DND-41 (cell line): ENCODE measurements around the gene SMURF1.

ENCODE experiments used
- ATAC-seq: fragments of 200-7000 bp; cut with Tn5 transposase; 3 replicates; pipeline ENCODE4 v1.9.1; 2021; ENCODE audit warnings: low read depth; ENCODE audit not compliant: insufficient read depth
- DNase-seq: peaks from one replicate; pipeline ENCODE4 v3.0.0-alpha.2; 2020
- H2AFZ ChIP-seq: 2 replicates; pipeline ENCODE4 v1.6.0; 2012; ENCODE audit warnings: low read depth, low read length
- H3K27ac ChIP-seq: 2 replicates; pipeline ENCODE4 v1.5.1; 2012; ENCODE audit warnings: low read length, inconsistent platforms
- H3K27me3 ChIP-seq: fragments of 200-600 bp; sonication (generic); 2 replicates; pipeline ENCODE4 v1.6.0; 2012; ENCODE audit warnings: low read length, mild to moderate bottlenecking, inconsistent platforms; ENCODE audit not compliant: insufficient read depth, poor library complexity
- H3K36me3 ChIP-seq: 2 replicates; pipeline ENCODE4 v1.5.1; 2012; ENCODE audit warnings: low read length, inconsistent platforms; ENCODE audit not compliant: insufficient read depth
- H3K4me1 ChIP-seq: 2 replicates; pipeline ENCODE4 v1.5.1; 2012; ENCODE audit warnings: mild to moderate bottlenecking, low read length; ENCODE audit not compliant: insufficient read depth
- H3K4me2 ChIP-seq: 2 replicates; pipeline ENCODE4 v1.6.0; 2012; ENCODE audit warnings: mild to moderate bottlenecking, moderate library complexity, low read length, inconsistent platforms; ENCODE audit not compliant: insufficient read depth
- H3K4me3 ChIP-seq, 2 experiments: fragments of 200-600 bp in 1 of 2; shearing (Covaris generic) in 1 of 2; 2 replicates each; pipeline ENCODE4 v1.5.1; 2012 to 2016; ENCODE audit warnings: inconsistent platforms in 2 of 2, low read length in 2 of 2, mild to moderate bottlenecking in 2 of 2, low read depth in 1 of 2, moderate library complexity in 1 of 2
- H3K79me2 ChIP-seq: 2 replicates; pipeline ENCODE4 v1.6.0; 2012; ENCODE audit warnings: low read length, inconsistent platforms; ENCODE audit not compliant: insufficient read depth
- H3K9ac ChIP-seq: 2 replicates; pipeline ENCODE4 v1.6.0; 2012; ENCODE audit warnings: low read depth, mild to moderate bottlenecking, inconsistent platforms, low read length, moderate library complexity
- H3K9me3 ChIP-seq: 2 replicates; pipeline ENCODE4 v1.5.1; 2012; ENCODE audit warnings: low read length, moderate library complexity, mild to moderate bottlenecking, inconsistent platforms; ENCODE audit not compliant: insufficient read depth, severe bottlenecking
- H4K20me1 ChIP-seq: 2 replicates; pipeline ENCODE4 v1.6.0; 2012; ENCODE audit warnings: low read length; ENCODE audit not compliant: insufficient read depth
- EZH2 ChIP-seq: IDR thresholded peaks from 3 replicates; pipeline ENCODE4 v1.6.1; 2012; ENCODE audit warnings: borderline replicate concordance, low read depth, mild to moderate bottlenecking, moderate library complexity, low read length, inconsistent platforms; ENCODE audit not compliant: severe bottlenecking
- TF ChIP-seq, protein P1 (sequence below): IDR thresholded peaks from 2 replicates; pipeline ENCODE4 v1.5.1; 2012; ENCODE audit warnings: borderline replicate concordance, low read length, moderate library complexity, mild to moderate bottlenecking; ENCODE audit not compliant: poor library complexity, severe bottlenecking; ENCODE audit errors: extremely low read depth

Gene SMURF1

DNA sequence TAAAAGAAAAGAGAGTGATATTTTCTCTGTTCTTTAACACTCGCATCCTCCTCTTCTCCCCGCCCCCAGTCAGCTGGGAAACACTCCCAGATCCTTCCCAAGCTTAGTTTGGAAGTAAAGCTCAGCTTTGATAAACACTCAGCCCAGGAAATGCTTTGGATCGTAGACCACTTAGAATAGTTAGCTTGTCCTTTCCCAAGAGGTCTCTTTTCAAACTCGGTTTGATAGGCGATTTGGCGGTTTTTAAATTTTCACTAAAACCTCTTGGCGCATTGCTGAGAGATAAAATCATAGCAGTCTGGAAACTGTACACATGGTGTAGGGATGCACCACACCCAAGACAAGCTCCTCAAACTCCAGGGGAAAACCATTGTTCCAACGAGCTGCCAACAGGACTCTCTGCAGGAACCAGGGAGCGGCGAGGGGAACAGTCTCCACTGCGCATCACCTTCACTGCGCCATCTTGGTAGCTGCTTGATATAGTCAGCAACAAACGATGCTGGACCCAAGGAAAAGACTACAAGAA lies 22.3 kb downstream of the SMURF1 start:
- Histone ChIP-seq H3K4me2 (no peak overlapping the region), H3K36me3 (peaks cover 6% of the 10 kb centered on the region; the same call in 1 of the 2 replicates)

DNA sequence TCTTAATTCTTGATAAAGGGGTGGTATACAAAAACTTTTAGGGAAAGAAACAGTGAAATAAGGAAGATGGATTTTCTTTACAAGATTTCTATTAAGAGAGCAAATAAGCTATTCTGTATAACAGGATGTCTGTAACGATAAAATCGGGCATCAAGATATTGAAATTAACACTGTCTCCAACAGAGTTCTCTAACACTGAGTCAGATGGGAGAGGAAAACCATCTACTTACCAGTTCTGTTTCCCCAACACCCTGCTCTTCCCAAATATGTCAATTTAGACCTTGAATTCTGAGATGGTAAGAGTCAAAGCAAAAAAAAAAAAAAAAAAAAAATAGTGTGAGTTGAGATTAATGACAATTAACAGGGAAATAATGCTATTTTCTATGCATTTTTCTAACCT lies 23.0 kb downstream of the SMURF1 start:
- H3K36me3 ChIP-seq, result peaks cover 6% of the 10 kb centered on the region; the same call in 1 of the 2 replicates
- H3K27me3 ChIP-seq, result no peaks in the 10 kb centered on the region
- H3K27ac ChIP-seq, result no peak overlapping the region
- DNase-seq (no peak), ATAC-seq (no peak)
- no peak overlapping the region for H3K9ac ChIP-seq
- H3K4me1 ChIP-seq, result no peaks in the 10 kb centered on the region
- H4K20me1 ChIP-seq, result peaks cover 52% of the 10 kb centered on the region
- H2AFZ ChIP-seq, result no peak overlapping the region
- TF ChIP-seq, protein P1, sequence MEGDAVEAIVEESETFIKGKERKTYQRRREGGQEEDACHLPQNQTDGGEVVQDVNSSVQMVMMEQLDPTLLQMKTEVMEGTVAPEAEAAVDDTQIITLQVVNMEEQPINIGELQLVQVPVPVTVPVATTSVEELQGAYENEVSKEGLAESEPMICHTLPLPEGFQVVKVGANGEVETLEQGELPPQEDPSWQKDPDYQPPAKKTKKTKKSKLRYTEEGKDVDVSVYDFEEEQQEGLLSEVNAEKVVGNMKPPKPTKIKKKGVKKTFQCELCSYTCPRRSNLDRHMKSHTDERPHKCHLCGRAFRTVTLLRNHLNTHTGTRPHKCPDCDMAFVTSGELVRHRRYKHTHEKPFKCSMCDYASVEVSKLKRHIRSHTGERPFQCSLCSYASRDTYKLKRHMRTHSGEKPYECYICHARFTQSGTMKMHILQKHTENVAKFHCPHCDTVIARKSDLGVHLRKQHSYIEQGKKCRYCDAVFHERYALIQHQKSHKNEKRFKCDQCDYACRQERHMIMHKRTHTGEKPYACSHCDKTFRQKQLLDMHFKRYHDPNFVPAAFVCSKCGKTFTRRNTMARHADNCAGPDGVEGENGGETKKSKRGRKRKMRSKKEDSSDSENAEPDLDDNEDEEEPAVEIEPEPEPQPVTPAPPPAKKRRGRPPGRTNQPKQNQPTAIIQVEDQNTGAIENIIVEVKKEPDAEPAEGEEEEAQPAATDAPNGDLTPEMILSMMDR, result no peak
- no peak for TF ChIP-seq EZH2
- H3K9me3 ChIP-seq, result no peaks in the 10 kb centered on the region
- H3K4me3 ChIP-seq, result no peak overlapping the region
- H3K79me2 ChIP-seq, result peaks cover 95% of the 10 kb centered on the region
- H3K4me2 ChIP-seq, result no peak overlapping the region

More for the DNA sequence above, 22.3 kb downstream of the SMURF1 start:
- Histone ChIP-seq H3K9me3 (no peaks in the 10 kb centered on the region), H3K79me2 (peaks cover 94% of the 10 kb centered on the region), H4K20me1 (peaks cover 49% of the 10 kb centered on the region), H3K4me3 (no peak overlapping the region), H3K27ac (no peak overlapping the region), H3K27me3 (no peaks in the 10 kb centered on the region), H3K9ac (no peak overlapping the region), H2AFZ (no peak overlapping the region), H3K4me1 (no peaks in the 10 kb centered on the region)
- no peak for TF ChIP-seq EZH2
- TF ChIP-seq, protein P1, result no peak
- ATAC-seq (no peak), DNase-seq (no peak)

DNA sequence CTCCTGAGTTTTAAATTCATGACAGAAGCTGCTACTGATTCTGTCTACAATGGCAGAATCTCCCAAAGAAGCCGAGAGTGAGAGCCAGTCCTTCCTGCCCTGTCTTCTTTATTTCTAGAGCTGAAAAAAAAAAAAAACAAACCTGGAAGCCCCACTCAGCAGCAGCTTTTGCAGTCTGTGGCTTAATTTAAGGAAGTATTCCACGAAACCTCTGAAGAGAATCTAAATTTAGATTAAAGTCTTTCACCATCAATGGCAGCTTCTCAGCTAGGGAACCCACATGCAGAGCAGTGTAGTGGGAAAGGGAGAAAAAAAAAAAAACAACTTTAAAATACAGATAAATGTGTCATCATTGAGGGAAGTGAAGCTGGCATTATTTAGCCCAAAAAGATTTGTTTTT lies 23.4 kb downstream of the SMURF1 start:
- H3K27me3 ChIP-seq, result no peaks in the 10 kb centered on the region
- no peak overlapping the region for H3K4me3 ChIP-seq
- peaks cover 95% of the 10 kb centered on the region for H3K79me2 ChIP-seq
- H3K9ac ChIP-seq, result no peak overlapping the region
- no peaks in the 10 kb centered on the region for H3K4me1 ChIP-seq
- no peak for TF ChIP-seq EZH2
- TF ChIP-seq, protein P1, result no peak
- peak; percentile 76 for ATAC-seq
- H3K27ac ChIP-seq, result no peak overlapping the region
- no peak overlapping the region for H3K4me2 ChIP-seq
- no peak for DNase-seq
- no peaks in the 10 kb centered on the region for H3K9me3 ChIP-seq
- peaks cover 50% of the 10 kb centered on the region for H4K20me1 ChIP-seq
- peaks cover 6% of the 10 kb centered on the region; the same call in 1 of the 2 replicates for H3K36me3 ChIP-seq
- H2AFZ ChIP-seq, result no peak overlapping the region

DNA sequence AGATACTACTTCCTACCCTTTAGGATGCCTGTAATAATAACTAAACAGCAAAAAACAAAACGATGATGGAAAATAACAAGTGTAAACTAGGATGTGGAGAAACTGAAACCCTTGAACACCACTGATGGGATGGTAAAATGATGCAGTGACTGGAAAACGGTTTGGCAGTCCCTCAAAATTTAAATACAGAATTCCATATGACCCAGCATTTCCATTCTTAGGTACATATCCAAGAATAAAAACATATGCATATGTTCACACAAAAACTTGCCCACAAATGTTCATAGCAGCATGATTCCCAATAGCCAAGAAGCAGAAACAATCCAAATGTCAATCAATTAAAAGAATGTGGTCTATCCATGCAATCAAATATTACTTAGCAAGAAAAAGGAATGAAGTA lies 25.8 kb downstream of the SMURF1 start:
- Histone ChIP-seq H3K9me3 (no peaks in the 10 kb centered on the region), H3K9ac (no peak overlapping the region), H3K79me2 (peaks cover 93% of the 10 kb centered on the region), H3K4me2 (no peak overlapping the region), H3K36me3 (peaks cover 6% of the 10 kb centered on the region; the same call in 1 of the 2 replicates), H2AFZ (no peak overlapping the region), H3K27ac (no peak overlapping the region), H3K27me3 (no peaks in the 10 kb centered on the region), H4K20me1 (peaks cover 30% of the 10 kb centered on the region), H3K4me3 (no peak overlapping the region), H3K4me1 (no peaks in the 10 kb centered on the region)
- TF ChIP-seq, protein P1, result no peak
- no peak for TF ChIP-seq EZH2
- ATAC-seq (no peak), DNase-seq (no peak)
